ENCODE results near the gene VKORC1. TPM values are rescaled to one million over a fixed set of nuclear protein-coding genes. Genes with fewer than 3 reads are reported as not detected.
A peak's percentile ranks its signal among the peaks of the same experiment; 100 is the strongest.

Gene VKORC1
- polyA plus RNA-seq, 3 donors: 59.2 to 113 (median 91.2) TPM

DNA sequence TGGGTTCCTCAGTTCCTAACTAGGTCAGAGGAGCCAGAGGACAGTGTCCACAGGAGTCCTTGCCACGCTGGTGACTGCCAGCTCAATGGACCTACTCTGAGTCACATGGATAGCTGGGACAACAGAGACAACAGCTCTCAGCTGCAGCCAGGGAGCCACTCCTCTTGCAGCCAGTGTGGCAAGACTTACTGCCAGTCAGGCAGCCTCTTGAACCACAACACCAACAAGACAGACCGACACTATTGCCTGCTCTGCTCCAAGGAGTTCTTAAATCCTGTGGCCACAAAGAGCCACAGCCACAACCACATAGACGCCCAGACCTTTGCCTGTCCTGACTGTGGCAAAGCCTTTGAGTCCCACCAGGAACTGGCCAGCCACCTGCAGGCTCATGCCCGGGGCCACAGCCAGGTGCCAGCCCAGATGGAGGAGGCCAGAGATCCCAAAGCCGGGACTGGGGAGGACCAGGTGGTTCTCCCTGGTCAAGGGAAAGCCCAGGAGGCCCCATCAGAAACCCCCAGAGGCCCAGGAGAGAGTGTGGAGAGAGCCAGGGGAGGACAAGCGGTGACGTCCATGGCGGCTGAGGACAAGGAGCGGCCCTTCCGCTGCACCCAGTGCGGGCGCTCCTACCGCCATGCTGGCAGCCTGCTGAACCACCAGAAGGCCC, 13.7 kb downstream of the VKORC1 start:
- Histone ChIP-seq H3K9me3 (replicated peaks in 1 of 2; ENCODE audit: control insufficient read depth in 1 of 2, insufficient read depth in 1 of 2, low read length in 2 of 2) (no peaks in the 10 kb centered on the region), H2AFZ (ENCODE audit: insufficient read depth, low read depth, low read length, poor library complexity, severe bottlenecking) (no peak overlapping the region), H3K27me3 (ENCODE audit: control insufficient read depth in 2 of 2, insufficient read depth in 2 of 2, low read length in 2 of 2) (no peaks in the 10 kb centered on the region), H3K4me1 (ENCODE audit: control insufficient read depth in 1 of 2, insufficient read depth in 2 of 2, low read length in 2 of 2) (peaks cover 10 to 23% of the 10 kb centered on the region in 2 donors), H3K27ac (ENCODE audit: low read depth in 1 of 2, low read length in 2 of 2) (no peak overlapping the region), H3K9ac (ENCODE audit: insufficient read depth, low read length, poor library complexity, severe bottlenecking) (no peak overlapping the region), H4K20me1 (ENCODE audit: insufficient read depth, low read length) (peaks cover 92% of the 10 kb centered on the region), H3K36me3 (replicated peaks in 1 of 2; ENCODE audit: control insufficient read depth in 1 of 2, insufficient read depth in 2 of 2, low read length in 2 of 2) (peaks cover 70 to 95% of the 10 kb centered on the region in 2 donors), H3K4me2 (replicated peaks; ENCODE audit: extremely low read depth, low read length, poor library complexity, severe bottlenecking) (no peak overlapping the region), H3K79me2 (ENCODE audit: insufficient read depth, low read length) (peaks cover 65% of the 10 kb centered on the region), H3K4me3 (replicated peaks in 1 of 3; ENCODE audit: low read depth in 2 of 3, low read length in 3 of 3) (no peak overlapping the region)
- H3K4me1 Mint-ChIP-seq: peaks cover 27% of the 10 kb centered on the region
- H3K4me3 Mint-ChIP-seq: no peak overlapping the region
- 93% methylated on average over 13 of the region's 13 CpGs for WGBS (ENCODE audit: insufficient coverage)
- H3K27me3 Mint-ChIP-seq (ENCODE audit: low read depth in 3 of 3): peaks cover 0 to 5% (median 1%) of the 10 kb centered on the region in 3 donors
- peak overlapping the region in 4 of 7 donors; percentile 20 to 69 (median 40) for H3K27ac Mint-ChIP-seq
- intact Hi-C loops (cut with micrococcal nuclease): no loop called here
- no peaks in the 10 kb centered on the region for H3K9me3 Mint-ChIP-seq
- TF ChIP-seq, protein P1, sequence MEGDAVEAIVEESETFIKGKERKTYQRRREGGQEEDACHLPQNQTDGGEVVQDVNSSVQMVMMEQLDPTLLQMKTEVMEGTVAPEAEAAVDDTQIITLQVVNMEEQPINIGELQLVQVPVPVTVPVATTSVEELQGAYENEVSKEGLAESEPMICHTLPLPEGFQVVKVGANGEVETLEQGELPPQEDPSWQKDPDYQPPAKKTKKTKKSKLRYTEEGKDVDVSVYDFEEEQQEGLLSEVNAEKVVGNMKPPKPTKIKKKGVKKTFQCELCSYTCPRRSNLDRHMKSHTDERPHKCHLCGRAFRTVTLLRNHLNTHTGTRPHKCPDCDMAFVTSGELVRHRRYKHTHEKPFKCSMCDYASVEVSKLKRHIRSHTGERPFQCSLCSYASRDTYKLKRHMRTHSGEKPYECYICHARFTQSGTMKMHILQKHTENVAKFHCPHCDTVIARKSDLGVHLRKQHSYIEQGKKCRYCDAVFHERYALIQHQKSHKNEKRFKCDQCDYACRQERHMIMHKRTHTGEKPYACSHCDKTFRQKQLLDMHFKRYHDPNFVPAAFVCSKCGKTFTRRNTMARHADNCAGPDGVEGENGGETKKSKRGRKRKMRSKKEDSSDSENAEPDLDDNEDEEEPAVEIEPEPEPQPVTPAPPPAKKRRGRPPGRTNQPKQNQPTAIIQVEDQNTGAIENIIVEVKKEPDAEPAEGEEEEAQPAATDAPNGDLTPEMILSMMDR (IDR thresholded peaks at IDR 0.05): no peak
- no peak for DNase-seq
- H3K36me3 Mint-ChIP-seq: peaks cover 65 to 79% of the 10 kb centered on the region in 2 donors

DNA sequence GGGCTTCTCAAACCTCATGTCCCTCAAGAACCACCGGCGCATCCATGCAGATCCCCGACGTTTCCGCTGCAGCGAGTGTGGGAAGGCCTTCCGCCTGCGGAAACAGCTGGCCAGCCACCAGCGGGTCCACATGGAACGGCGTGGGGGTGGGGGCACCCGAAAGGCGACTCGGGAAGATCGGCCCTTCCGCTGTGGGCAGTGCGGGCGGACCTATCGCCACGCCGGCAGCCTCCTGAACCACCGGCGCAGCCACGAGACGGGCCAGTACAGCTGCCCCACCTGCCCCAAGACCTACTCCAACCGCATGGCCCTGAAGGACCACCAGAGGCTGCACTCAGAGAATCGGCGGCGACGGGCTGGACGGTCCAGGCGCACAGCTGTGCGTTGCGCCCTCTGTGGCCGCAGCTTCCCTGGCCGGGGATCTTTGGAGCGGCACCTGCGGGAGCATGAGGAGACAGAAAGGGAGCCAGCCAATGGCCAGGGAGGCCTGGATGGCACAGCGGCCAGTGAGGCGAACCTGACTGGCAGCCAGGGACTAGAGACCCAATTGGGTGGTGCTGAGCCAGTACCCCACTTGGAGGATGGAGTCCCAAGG, 14.5 kb downstream of the VKORC1 start:
- 98% methylated on average over 40 of the region's 40 CpGs for WGBS (ENCODE audit: insufficient coverage)
- Histone ChIP-seq H3K9me3 (replicated peaks in 1 of 2; ENCODE audit: control insufficient read depth in 1 of 2, insufficient read depth in 1 of 2, low read length in 2 of 2) (no peaks in the 10 kb centered on the region), H3K4me1 (ENCODE audit: control insufficient read depth in 1 of 2, insufficient read depth in 2 of 2, low read length in 2 of 2) (peaks cover 15 to 28% of the 10 kb centered on the region in 2 donors), H3K9ac (ENCODE audit: insufficient read depth, low read length, poor library complexity, severe bottlenecking) (no peak overlapping the region), H3K4me2 (replicated peaks; ENCODE audit: extremely low read depth, low read length, poor library complexity, severe bottlenecking) (no peak overlapping the region), H3K4me3 (replicated peaks in 1 of 3; ENCODE audit: low read depth in 2 of 3, low read length in 3 of 3) (no peak overlapping the region), H3K27ac (ENCODE audit: low read depth in 1 of 2, low read length in 2 of 2) (no peak overlapping the region), H3K36me3 (replicated peaks in 1 of 2; ENCODE audit: control insufficient read depth in 1 of 2, insufficient read depth in 2 of 2, low read length in 2 of 2) (peaks cover 67 to 90% of the 10 kb centered on the region in 2 donors), H3K79me2 (ENCODE audit: insufficient read depth, low read length) (peaks cover 72% of the 10 kb centered on the region), H3K27me3 (ENCODE audit: control insufficient read depth in 2 of 2, insufficient read depth in 2 of 2, low read length in 2 of 2) (no peaks in the 10 kb centered on the region), H4K20me1 (ENCODE audit: insufficient read depth, low read length) (peaks cover 100% of the 10 kb centered on the region), H2AFZ (ENCODE audit: insufficient read depth, low read depth, low read length, poor library complexity, severe bottlenecking) (no peak overlapping the region)
- Mint-ChIP-seq H3K4me3 (no peak overlapping the region), H3K4me1 (peaks cover 34% of the 10 kb centered on the region), H3K9me3 (no peaks in the 10 kb centered on the region), H3K27me3 (ENCODE audit: low read depth in 3 of 3) (peaks cover 0 to 5% (median 1%) of the 10 kb centered on the region in 3 donors), H3K27ac (peak overlapping the region in 2 of 7 donors; percentile 20 to 69), H3K36me3 (peaks cover 62 to 78% of the 10 kb centered on the region in 2 donors)
- intact Hi-C loops (cut with micrococcal nuclease): no loop called here
- no peak for DNase-seq
- TF ChIP-seq, protein P1 (IDR thresholded peaks at IDR 0.05): no peak
